ENCODE data around the gene PPIL4. TPM values are rescaled to one million over a fixed set of nuclear protein-coding genes. Genes with fewer than 3 reads are reported as not detected.
A peak's percentile ranks its signal among the peaks of the same experiment; 100 is the strongest.
"Not testable (repeated sequence)": the region's sequence is repeated elsewhere in the genome, so short reads cannot be mapped to it uniquely, and the experiment has no call there.

Gene PPIL4
- polyA plus RNA-seq, 4 donors = 52.1 to 66.2 (median 58.3) TPM

GRCh38 chr6:149541139-149541538 lies 4.7 kb downstream of the PPIL4 start:
- DNase-seq (ENCODE audit: low read depth in 4 of 4, low spot score in 2 of 4) = no peak

- DNase-seq (ENCODE audit: low read depth in 4 of 4, low spot score in 2 of 4) = no peak
These were observed 11.1 kb downstream of the PPIL4 start for GRCh38 chr6:149534742-149535141.

GRCh38 chr6:149529650-149530049 lies 16.2 kb downstream of the PPIL4 start:
- no peak for DNase-seq (ENCODE audit: low read depth in 4 of 4, low spot score in 2 of 4)

GRCh38 chr6:149515494-149515893 lies 30.3 kb downstream of the PPIL4 start:
- DNase-seq (ENCODE audit: low read depth in 4 of 4, low spot score in 2 of 4) = no peak

GRCh38 chr6:149513915-149514314 lies 31.9 kb downstream of the PPIL4 start:
- no peak for DNase-seq (ENCODE audit: low read depth in 4 of 4, low spot score in 2 of 4)

- no peak for DNase-seq (ENCODE audit: low read depth in 4 of 4, low spot score in 2 of 4)
These were observed 34.9 kb downstream of the PPIL4 start for GRCh38 chr6:149510793-149511512.

GRCh38 chr6:149508485-149508884 lies 37.4 kb downstream of the PPIL4 start:
- no peak for DNase-seq (ENCODE audit: low read depth in 4 of 4, low spot score in 2 of 4)

- DNase-seq (ENCODE audit: low read depth in 4 of 4, low spot score in 2 of 4) = no peak
These were observed 42.0 kb downstream of the PPIL4 start for GRCh38 chr6:149503872-149504271.

GRCh38 chr6:149503276-149503675 lies 42.6 kb downstream of the PPIL4 start:
- no peak for DNase-seq (ENCODE audit: low read depth in 4 of 4, low spot score in 2 of 4)

- DNase-seq (ENCODE audit: low read depth in 4 of 4, low spot score in 2 of 4) = no peak
These were observed 44.1 kb downstream of the PPIL4 start for GRCh38 chr6:149501768-149502167.

- no peak for DNase-seq (ENCODE audit: low read depth in 4 of 4, low spot score in 2 of 4)
These were observed 44.6 kb downstream of the PPIL4 start for GRCh38 chr6:149501201-149501600.

- DNase-seq (ENCODE audit: low read depth in 4 of 4, low spot score in 2 of 4) = no peak
These were observed 45.7 kb downstream of the PPIL4 start for GRCh38 chr6:149500096-149500495.

- DNase-seq (ENCODE audit: low read depth in 4 of 4, low spot score in 2 of 4) = no peak
These were observed 46.8 kb downstream of the PPIL4 start for GRCh38 chr6:149499066-149499465.

- DNase-seq (ENCODE audit: low read depth in 4 of 4, low spot score in 2 of 4) = no peak
These were observed 48.5 kb downstream of the PPIL4 start for GRCh38 chr6:149497365-149497764.

GRCh38 chr6:149496597-149496996 lies 49.2 kb downstream of the PPIL4 start:
- not testable (repeated sequence) for DNase-seq (ENCODE audit: low read depth in 4 of 4, low spot score in 2 of 4)

- DNase-seq (ENCODE audit: low read depth in 4 of 4, low spot score in 2 of 4) = not testable (repeated sequence)
These were observed 50.4 kb downstream of the PPIL4 start for GRCh38 chr6:149495349-149496016.

- DNase-seq (ENCODE audit: low read depth in 4 of 4, low spot score in 2 of 4) = not testable (repeated sequence)
These were observed 51.0 kb downstream of the PPIL4 start for GRCh38 chr6:149494810-149495209.

- no peak for DNase-seq (ENCODE audit: low read depth in 4 of 4, low spot score in 2 of 4)
These were observed 52.0 kb downstream of the PPIL4 start for GRCh38 chr6:149493761-149494320.

- no peak for DNase-seq (ENCODE audit: low read depth in 4 of 4, low spot score in 2 of 4)
These were observed 53.0 kb downstream of the PPIL4 start for GRCh38 chr6:149492798-149493343.

- no peak for DNase-seq (ENCODE audit: low read depth in 4 of 4, low spot score in 2 of 4)
These were observed 55.9 kb downstream of the PPIL4 start for GRCh38 chr6:149489967-149490366.

- DNase-seq (ENCODE audit: low read depth in 4 of 4, low spot score in 2 of 4) = peak in 1 of 4 donors; percentile 16
These were observed 57.0 kb downstream of the PPIL4 start for GRCh38 chr6:149488815-149489214.

- DNase-seq (ENCODE audit: low read depth in 4 of 4, low spot score in 2 of 4) = no peak
These were observed 58.5 kb downstream of the PPIL4 start for GRCh38 chr6:149487316-149487715.

Data from left renal cortex interstitium (tissue), 4 donors.